ENCODE measurements around the gene SMARCB1. TPM values are rescaled to one million over a fixed set of nuclear protein-coding genes. Genes with fewer than 3 reads are reported as not detected.

Gene SMARCB1
- total and polyA plus RNA-seq, 2 donors (not counting 1 experiment from before 2014, with no cell fraction given): 20.5 to 86.4 TPM

DNA sequence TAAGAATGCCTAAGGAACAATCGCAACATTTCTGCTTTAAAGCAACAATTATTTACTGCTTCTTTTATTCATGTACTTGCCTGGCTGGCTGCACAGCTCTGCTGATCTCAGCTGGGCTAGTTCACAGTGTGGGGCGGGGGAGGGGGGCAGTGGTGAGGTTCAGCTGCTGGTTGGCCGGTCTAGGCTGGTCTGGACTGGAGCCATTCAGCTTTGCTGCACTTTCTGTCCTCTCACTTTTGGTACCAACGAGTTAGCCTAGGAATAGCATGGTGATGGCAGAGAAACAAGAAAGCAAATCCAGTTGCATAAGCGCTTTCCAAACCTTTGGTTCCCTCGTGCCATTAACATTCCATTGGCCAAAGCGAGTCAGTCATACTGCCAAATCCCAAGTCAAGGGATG is 91.5 kb downstream of the SMARCB1 start:
- H2AFZ ChIP-seq (ENCODE audit: low read length): no peak overlapping the region
- H3K27ac ChIP-seq (ENCODE audit: insufficient read depth, low read length): no peak overlapping the region
- no peaks in the 10 kb centered on the region for H3K27me3 ChIP-seq (ENCODE audit: control insufficient read depth, insufficient read depth, low read length)
- H3K4me2 ChIP-seq (ENCODE audit: extremely low read depth, insufficient read depth, low read length): no peak overlapping the region
- no peaks in the 10 kb centered on the region for H4K20me1 ChIP-seq (ENCODE audit: control insufficient read depth, extremely low read depth, insufficient read depth, low read length)
- H3K9ac ChIP-seq (ENCODE audit: insufficient read depth, low read length): no peak overlapping the region
- DNase-seq (ENCODE audit: low read depth in 2 of 2): no peak
- H3K4me3 ChIP-seq (replicated peaks in 1 of 4; ENCODE audit: control extremely low read depth in 1 of 4, insufficient read depth in 1 of 4, low read depth in 3 of 4, low read length in 4 of 4): no peak overlapping the region
- H3K36me3 ChIP-seq (ENCODE audit: control insufficient read depth, insufficient read depth, low read length): no peaks in the 10 kb centered on the region
- no peaks in the 10 kb centered on the region for H3K9me3 ChIP-seq (ENCODE audit: control insufficient read depth, insufficient read depth, low read depth, low read length)
- no peaks in the 10 kb centered on the region for H3K79me2 ChIP-seq (ENCODE audit: control insufficient read depth, insufficient read depth, low read length)
- H3K4me1 ChIP-seq (ENCODE audit: control insufficient read depth, extremely low read depth, insufficient read depth, low read length): no peaks in the 10 kb centered on the region
- TF ChIP-seq EZH2 (IDR thresholded peaks at IDR 0.05; ENCODE audit: low read length, missing control alignments): no peak
- TF ChIP-seq, protein P1, sequence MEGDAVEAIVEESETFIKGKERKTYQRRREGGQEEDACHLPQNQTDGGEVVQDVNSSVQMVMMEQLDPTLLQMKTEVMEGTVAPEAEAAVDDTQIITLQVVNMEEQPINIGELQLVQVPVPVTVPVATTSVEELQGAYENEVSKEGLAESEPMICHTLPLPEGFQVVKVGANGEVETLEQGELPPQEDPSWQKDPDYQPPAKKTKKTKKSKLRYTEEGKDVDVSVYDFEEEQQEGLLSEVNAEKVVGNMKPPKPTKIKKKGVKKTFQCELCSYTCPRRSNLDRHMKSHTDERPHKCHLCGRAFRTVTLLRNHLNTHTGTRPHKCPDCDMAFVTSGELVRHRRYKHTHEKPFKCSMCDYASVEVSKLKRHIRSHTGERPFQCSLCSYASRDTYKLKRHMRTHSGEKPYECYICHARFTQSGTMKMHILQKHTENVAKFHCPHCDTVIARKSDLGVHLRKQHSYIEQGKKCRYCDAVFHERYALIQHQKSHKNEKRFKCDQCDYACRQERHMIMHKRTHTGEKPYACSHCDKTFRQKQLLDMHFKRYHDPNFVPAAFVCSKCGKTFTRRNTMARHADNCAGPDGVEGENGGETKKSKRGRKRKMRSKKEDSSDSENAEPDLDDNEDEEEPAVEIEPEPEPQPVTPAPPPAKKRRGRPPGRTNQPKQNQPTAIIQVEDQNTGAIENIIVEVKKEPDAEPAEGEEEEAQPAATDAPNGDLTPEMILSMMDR (conservative IDR thresholded peaks at IDR 0.05 in 1 of 2, IDR thresholded peaks at IDR 0.05 in 1 of 2; ENCODE audit: low read depth in 1 of 2, low read length in 2 of 2): no peak

DNA sequence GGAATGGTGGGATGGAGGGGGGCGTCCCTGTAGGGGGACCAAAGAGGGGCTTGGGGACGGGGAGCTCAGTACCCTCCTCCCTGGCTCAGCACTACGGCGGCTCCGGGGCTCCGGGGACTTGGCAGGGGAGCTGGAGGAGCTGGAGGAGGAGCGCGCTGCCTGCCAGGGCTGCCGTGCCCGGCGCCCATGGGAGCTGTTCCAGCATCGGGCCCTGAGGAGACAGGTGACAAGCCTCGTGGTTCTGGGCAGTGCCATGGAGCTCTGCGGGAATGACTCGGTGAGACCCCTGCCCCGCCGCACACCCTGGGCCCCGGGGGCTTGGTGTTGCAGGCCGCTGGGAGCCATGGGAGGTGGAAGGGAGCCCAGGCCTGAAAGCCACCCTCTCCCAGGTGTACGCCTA is 95.6 kb downstream of the SMARCB1 start:
- DNase-seq (ENCODE audit: low read depth in 2 of 2): no peak
- no peak overlapping the region for H3K27ac ChIP-seq (ENCODE audit: insufficient read depth, low read length)

DNA sequence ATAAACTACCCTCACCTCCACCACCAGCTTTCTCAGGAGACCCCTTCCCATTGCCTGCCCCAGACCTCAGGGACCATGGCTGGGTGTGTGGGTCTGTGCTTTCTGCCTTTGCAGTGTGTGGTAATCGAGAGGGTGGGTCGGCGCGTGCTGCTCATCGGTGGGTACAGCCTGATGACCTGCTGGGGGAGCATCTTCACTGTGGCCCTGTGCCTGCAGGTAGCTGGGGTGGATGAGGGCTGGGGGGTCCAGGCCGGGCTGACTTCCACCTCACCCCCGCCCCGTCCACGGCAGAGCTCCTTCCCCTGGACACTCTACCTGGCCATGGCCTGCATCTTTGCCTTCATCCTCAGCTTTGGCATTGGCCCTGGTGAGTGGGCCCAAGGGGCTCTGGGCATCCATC is 96.9 kb downstream of the SMARCB1 start:
- H4K20me1 ChIP-seq (ENCODE audit: control insufficient read depth, extremely low read depth, insufficient read depth, low read length): no peaks in the 10 kb centered on the region
- H3K36me3 ChIP-seq (ENCODE audit: control insufficient read depth, insufficient read depth, low read length): no peaks in the 10 kb centered on the region
- H3K79me2 ChIP-seq (ENCODE audit: control insufficient read depth, insufficient read depth, low read length): no peaks in the 10 kb centered on the region
- H2AFZ ChIP-seq (ENCODE audit: low read length): no peak overlapping the region
- DNase-seq (ENCODE audit: low read depth in 2 of 2): no peak
- H3K9ac ChIP-seq (ENCODE audit: insufficient read depth, low read length): no peak overlapping the region
- no peaks in the 10 kb centered on the region for H3K27me3 ChIP-seq (ENCODE audit: control insufficient read depth, insufficient read depth, low read length)
- H3K4me3 ChIP-seq (replicated peaks in 1 of 4; ENCODE audit: control extremely low read depth in 1 of 4, insufficient read depth in 1 of 4, low read depth in 3 of 4, low read length in 4 of 4): no peak overlapping the region
- no peak overlapping the region for H3K27ac ChIP-seq (ENCODE audit: insufficient read depth, low read length)
- H3K4me2 ChIP-seq (ENCODE audit: extremely low read depth, insufficient read depth, low read length): no peak overlapping the region
- TF ChIP-seq, protein P1 (conservative IDR thresholded peaks at IDR 0.05 in 1 of 2, IDR thresholded peaks at IDR 0.05 in 1 of 2; ENCODE audit: low read depth in 1 of 2, low read length in 2 of 2): no peak
- TF ChIP-seq EZH2 (IDR thresholded peaks at IDR 0.05; ENCODE audit: low read length, missing control alignments): no peak
- H3K9me3 ChIP-seq (ENCODE audit: control insufficient read depth, insufficient read depth, low read depth, low read length): no peaks in the 10 kb centered on the region
- H3K4me1 ChIP-seq (ENCODE audit: control insufficient read depth, extremely low read depth, insufficient read depth, low read length): peaks cover 3% of the 10 kb centered on the region

More for the DNA sequence above, 95.6 kb downstream of the SMARCB1 start:
- Histone ChIP-seq H4K20me1 (ENCODE audit: control insufficient read depth, extremely low read depth, insufficient read depth, low read length) (no peaks in the 10 kb centered on the region), H3K9ac (ENCODE audit: insufficient read depth, low read length) (no peak overlapping the region), H3K36me3 (ENCODE audit: control insufficient read depth, insufficient read depth, low read length) (no peaks in the 10 kb centered on the region), H3K4me3 (replicated peaks in 1 of 4; ENCODE audit: control extremely low read depth in 1 of 4, insufficient read depth in 1 of 4, low read depth in 3 of 4, low read length in 4 of 4) (no peak overlapping the region), H2AFZ (ENCODE audit: low read length) (no peak overlapping the region), H3K79me2 (ENCODE audit: control insufficient read depth, insufficient read depth, low read length) (no peaks in the 10 kb centered on the region), H3K4me1 (ENCODE audit: control insufficient read depth, extremely low read depth, insufficient read depth, low read length) (no peaks in the 10 kb centered on the region), H3K27me3 (ENCODE audit: control insufficient read depth, insufficient read depth, low read length) (no peaks in the 10 kb centered on the region), H3K9me3 (ENCODE audit: control insufficient read depth, insufficient read depth, low read depth, low read length) (no peaks in the 10 kb centered on the region), H3K4me2 (ENCODE audit: extremely low read depth, insufficient read depth, low read length) (no peak overlapping the region)
- TF ChIP-seq, protein P1 (conservative IDR thresholded peaks at IDR 0.05 in 1 of 2, IDR thresholded peaks at IDR 0.05 in 1 of 2; ENCODE audit: low read depth in 1 of 2, low read length in 2 of 2): no peak
- no peak for TF ChIP-seq EZH2 (IDR thresholded peaks at IDR 0.05; ENCODE audit: low read length, missing control alignments)

Data from fibroblast of lung (primary cell).